ENCODE results near the gene BACH2.

- TF ChIP-seq CTCF (IDR thresholded peaks at IDR 0.05 in 4 of 5, conservative IDR thresholded peaks at IDR 0.05 in 1 of 5) (no peak), POLR2A (IDR thresholded peaks at IDR 0.05) (no peak)
Measured at GRCh38 chr6:90203672-90204071, 93.0 kb downstream of the BACH2 start.
